HG02884 (cell line): ENCODE data around the gene CAMTA1.

Experiments
- ATAC-seq: cut with Tn5 transposase; IDR thresholded peaks from one replicate; pipeline ENCODE4 v1.9.1; 2021; ENCODE audit warnings: mild to moderate bottlenecking, moderate library complexity; ENCODE audit not compliant: unreplicated experiment

Gene CAMTA1

GRCh38 chr1:7531562-7532340 lies 746.5 kb downstream of the CAMTA1 start:
- ATAC-seq: no peak

GRCh38 chr1:7533006-7533405 lies 747.8 kb downstream of the CAMTA1 start:
- ATAC-seq: no peak

- no peak for ATAC-seq
These were observed 749.0 kb downstream of the CAMTA1 start for GRCh38 chr1:7534061-7534825.

- ATAC-seq: no peak
These were observed 749.8 kb downstream of the CAMTA1 start for GRCh38 chr1:7535016-7535415.

- ATAC-seq: no peak
These were observed 751.0 kb downstream of the CAMTA1 start for GRCh38 chr1:7535934-7536878.

GRCh38 chr1:7536891-7537591 lies 751.8 kb downstream of the CAMTA1 start:
- no peak for ATAC-seq

- no peak for ATAC-seq
These were observed 752.8 kb downstream of the CAMTA1 start for GRCh38 chr1:7538033-7538432.

- no peak for ATAC-seq
These were observed 753.9 kb downstream of the CAMTA1 start for GRCh38 chr1:7538849-7539768.

GRCh38 chr1:7539769-7540175 lies 754.5 kb downstream of the CAMTA1 start:
- no peak for ATAC-seq

- ATAC-seq: no peak
These were observed 755.6 kb downstream of the CAMTA1 start for GRCh38 chr1:7540816-7541215.

- ATAC-seq: no peak
These were observed 756.4 kb downstream of the CAMTA1 start for GRCh38 chr1:7541629-7542028.

GRCh38 chr1:7543718-7544090 lies 758.5 kb downstream of the CAMTA1 start:
- no peak for ATAC-seq

- ATAC-seq: no peak
These were observed 764.3 kb downstream of the CAMTA1 start for GRCh38 chr1:7549277-7550161.

GRCh38 chr1:7550261-7550865 lies 765.1 kb downstream of the CAMTA1 start:
- no peak for ATAC-seq

GRCh38 chr1:7550981-7551380 lies 765.7 kb downstream of the CAMTA1 start:
- no peak for ATAC-seq

GRCh38 chr1:7551442-7551841 lies 766.2 kb downstream of the CAMTA1 start:
- no peak for ATAC-seq

- ATAC-seq: no peak
These were observed 767.1 kb downstream of the CAMTA1 start for GRCh38 chr1:7552402-7552801.

GRCh38 chr1:7553042-7553690 lies 767.9 kb downstream of the CAMTA1 start:
- ATAC-seq: no peak
